GM23248 (cell line): ENCODE measurements around the gene TWIST2. TPM values are rescaled to one million over a fixed set of nuclear protein-coding genes. Genes with fewer than 3 reads are reported as not detected.

Source experiments
- DNase-seq: peaks from one replicate; pipeline ENCODE4 v3.0.0-alpha.2; 2015
- H2AFZ ChIP-seq: fragments of 200-600 bp; sonication (generic); 2 replicates; pipeline ENCODE4 v1.6.1; 2016; ENCODE audit warnings: antibody characterized with exemption
- H3F3A ChIP-seq: fragments of 200-600 bp; sonication (generic); 2 replicates; pipeline ENCODE4 v1.6.1; 2016; ENCODE audit warnings: mild to moderate bottlenecking, antibody characterized with exemption, mixed run types; ENCODE audit not compliant: insufficient read depth
- H3K27ac ChIP-seq: fragments of 200-600 bp; sonication (generic); 2 replicates; pipeline ENCODE4 v1.5.1; 2016; ENCODE audit warnings: mild to moderate bottlenecking
- H3K27me3 ChIP-seq: fragments of 200-600 bp; sonication (generic); replicated peaks from 2 replicates; pipeline ENCODE4 v1.6.1; 2016; ENCODE audit warnings: mild to moderate bottlenecking; ENCODE audit not compliant: insufficient read depth
- H3K36me3 ChIP-seq: fragments of 200-600 bp; sonication (generic); 2 replicates; pipeline ENCODE4 v1.6.1; 2016; ENCODE audit warnings: low read depth, mild to moderate bottlenecking
- H3K4me1 ChIP-seq: fragments of 200-600 bp; sonication (generic); 2 replicates; pipeline ENCODE4 v1.6.1; 2016; ENCODE audit warnings: mild to moderate bottlenecking; ENCODE audit not compliant: insufficient read depth
- H3K4me2 ChIP-seq: fragments of 200-600 bp; sonication (generic); one replicate; pipeline ENCODE4 v1.6.1; 2016; ENCODE audit warnings: mild to moderate bottlenecking; ENCODE audit not compliant: unreplicated experiment
- H3K4me3 ChIP-seq: fragments of 200-600 bp; sonication (generic); 2 replicates; pipeline ENCODE4 v1.5.1; 2016; ENCODE audit warnings: mild to moderate bottlenecking
- H3K79me2 ChIP-seq: fragments of 200-600 bp; sonication (generic); 2 replicates; pipeline ENCODE4 v1.6.1; 2016; ENCODE audit warnings: mild to moderate bottlenecking; ENCODE audit not compliant: insufficient read depth
- H3K9ac ChIP-seq: fragments of 200-600 bp; sonication (generic); 2 replicates; pipeline ENCODE4 v1.6.1; 2016; ENCODE audit warnings: mild to moderate bottlenecking
- H3K9me2 ChIP-seq: fragments of 200-600 bp; sonication (generic); 2 replicates; pipeline ENCODE4 v1.6.1; 2016; ENCODE audit warnings: mixed run types, mild to moderate bottlenecking, moderate library complexity; ENCODE audit not compliant: insufficient read depth
- H3K9me3 ChIP-seq: fragments of 200-600 bp; sonication (generic); one replicate; pipeline ENCODE4 v1.6.1; 2017; ENCODE audit warnings: low read depth
- H4K20me1 ChIP-seq: fragments of 200-600 bp; sonication (generic); 2 replicates; pipeline ENCODE4 v1.6.0; 2016; ENCODE audit not compliant: insufficient read depth
- EZH2 ChIP-seq: fragments of 200-600 bp; sonication (generic); IDR thresholded peaks from 2 replicates; pipeline ENCODE4 v1.6.1; 2018; ENCODE audit warnings: antibody characterized with exemption, mild to moderate bottlenecking; ENCODE audit not compliant: insufficient read depth, poor library complexity, severe bottlenecking
- EZH2phosphoT487 ChIP-seq: fragments of 200-600 bp; sonication (generic); IDR thresholded peaks from 2 replicates; pipeline ENCODE4 v1.6.1; 2018; ENCODE audit warnings: antibody characterized with exemption, moderate library complexity, mild to moderate bottlenecking, low read depth; ENCODE audit not compliant: insufficient read depth
- whole genome bisulfite sequencing, 2 experiments: methylation state at CpG; one replicate each; pipeline ENCODE4 v1.1.6; 2015 to 2017; ENCODE audit warnings: low lambda C conversion rate in 2 of 2, low coverage in 1 of 2; ENCODE audit errors: missing lambda C conversion rate in 2 of 2; 5-methylcytosine and 5-hydroxymethylcytosine counted together
- in situ Hi-C: fragments of 300-500 bp; cut with MboI; formaldehyde crosslinking; loops from 2 replicates; pipeline ENCODE4 v1.15.0; 2020
- polyA plus RNA-seq: library from polyadenylated mRNA; unstranded; fragments of >200 nt; fragmentation: Nextera tagmentation; extraction: Ambion mirVana; gene quantifications from 2 replicates; pipeline ENCODE4 v1.2.1, GENCODE V29; 2016
- total RNA-seq: library from RNA; depleted of rRNA; stranded (reverse); fragments of >200 nt; shearing (Covaris generic); gene quantifications from 2 replicates; pipeline ENCODE4 v1.2.3, GENCODE V29; 2014

TWIST2 gene
- total and polyA plus RNA-seq, 2 experiments from 2014 or later: 248 to 544 TPM

DNA sequence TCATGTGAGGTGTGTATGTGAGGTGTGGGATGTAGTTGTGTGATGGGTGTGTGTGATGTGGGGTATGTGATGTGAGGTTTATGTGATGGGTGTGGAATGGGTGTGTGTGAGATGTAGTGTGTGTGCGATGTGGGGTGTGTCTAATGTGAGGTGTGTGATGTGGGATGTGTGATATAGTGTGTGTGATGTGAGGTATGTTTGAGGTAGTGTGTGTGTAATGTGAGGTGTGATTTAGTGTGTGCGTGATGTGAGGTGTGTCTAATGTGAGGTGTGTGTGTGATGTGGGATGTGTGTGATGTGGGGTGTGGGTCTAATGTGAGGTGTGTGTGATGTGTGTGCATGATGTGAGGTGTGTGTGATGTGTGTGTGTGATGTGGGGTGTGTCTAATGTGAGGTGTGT is 55.3 kb downstream of the TWIST2 start:
- H3K36me3 ChIP-seq: peaks cover 7% of the 10 kb centered on the region
- no peaks in the 10 kb centered on the region for H3K9me2 ChIP-seq
- peaks cover 78% of the 10 kb centered on the region for H3F3A ChIP-seq
- H4K20me1 ChIP-seq: peaks cover 22% of the 10 kb centered on the region; the same call in 1 of the 2 replicates
- no peak overlapping the region for H3K4me3 ChIP-seq
- peaks cover 39% of the 10 kb centered on the region for H3K4me1 ChIP-seq
- 60 to 69% methylated on average over 2 of the region's 2 CpGs for WGBS, 2 experiments
- TF ChIP-seq EZH2 (no peak), EZH2phosphoT487 (no peak)
- H3K79me2 ChIP-seq: peaks cover 95% of the 10 kb centered on the region
- in situ Hi-C loops: no loop called here
- no peak overlapping the region for H3K27ac ChIP-seq
- H3K9me3 ChIP-seq: no peaks in the 10 kb centered on the region
- no peak for DNase-seq
- H2AFZ ChIP-seq: no peak overlapping the region
- no peak overlapping the region for H3K4me2 ChIP-seq
- no peak overlapping the region for H3K9ac ChIP-seq
- H3K27me3 ChIP-seq: no peaks in the 10 kb centered on the region

DNA sequence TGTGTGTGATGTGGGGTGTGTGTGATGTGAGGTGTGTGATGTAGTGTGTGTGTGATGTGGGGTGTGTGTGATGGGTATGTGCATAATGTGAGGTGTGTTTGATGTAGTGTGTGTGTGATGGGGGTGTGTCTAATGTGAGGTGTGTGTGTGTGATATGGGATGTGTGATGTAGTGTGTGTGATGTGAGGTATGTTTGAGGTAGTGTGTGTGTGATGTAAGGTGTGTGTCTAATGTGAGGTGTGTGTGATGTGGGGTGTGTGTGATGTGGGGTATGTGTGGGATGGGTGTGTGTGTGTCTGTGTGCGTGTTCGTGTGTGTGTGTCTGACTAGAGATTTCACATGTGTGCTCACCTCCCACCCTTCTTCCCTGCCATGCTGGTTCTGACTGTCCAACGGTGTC is 56.3 kb downstream of the TWIST2 start:
- DNase-seq: no peak
- Histone ChIP-seq H2AFZ (no peak overlapping the region), H3K9me3 (no peaks in the 10 kb centered on the region), H3K36me3 (peaks cover 10% of the 10 kb centered on the region), H3K27ac (peak overlapping the region; percentile 35), H3K9me2 (no peaks in the 10 kb centered on the region), H3K4me2 (no peak overlapping the region), H3K79me2 (peaks cover 95% of the 10 kb centered on the region), H3F3A (peaks cover 79% of the 10 kb centered on the region), H4K20me1 (peaks cover 22% of the 10 kb centered on the region; the same call in 1 of the 2 replicates), H3K9ac (no peak overlapping the region), H3K4me3 (no peak overlapping the region), H3K27me3 (no peaks in the 10 kb centered on the region), H3K4me1 (peaks cover 29% of the 10 kb centered on the region)
- WGBS, 2 experiments: 75 to 79% methylated on average over 3 of the region's 3 CpGs
- TF ChIP-seq EZH2 (no peak), EZH2phosphoT487 (no peak)
- in situ Hi-C loops: no loop called here

DNA sequence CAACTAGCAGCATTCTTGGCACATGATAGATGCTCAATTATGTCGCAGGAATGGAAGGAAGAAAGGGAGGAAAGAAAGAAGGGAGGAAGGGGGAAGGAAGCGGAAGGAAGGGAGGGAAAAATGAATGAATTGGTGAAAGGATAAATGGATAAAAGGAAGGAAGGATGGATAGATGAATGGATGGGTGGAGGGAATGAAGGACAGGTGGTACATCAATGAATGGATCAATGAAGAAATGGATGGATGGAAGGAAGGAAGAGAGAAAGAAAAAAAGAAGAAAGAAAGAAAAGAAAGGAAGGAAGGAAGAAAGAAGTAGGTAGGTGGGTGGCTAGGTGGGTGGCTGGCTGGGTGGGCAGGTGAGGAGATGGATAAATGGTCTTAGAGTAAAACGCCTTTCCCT is 56.8 kb downstream of the TWIST2 start:
- Histone ChIP-seq H3F3A (peaks cover 79% of the 10 kb centered on the region), H3K9me3 (no peaks in the 10 kb centered on the region), H3K27me3 (no peaks in the 10 kb centered on the region), H2AFZ (no peak overlapping the region), H3K27ac (peak overlapping the region; percentile 35), H3K9ac (no peak overlapping the region), H3K4me2 (no peak overlapping the region), H3K4me3 (no peak overlapping the region), H3K36me3 (peaks cover 10% of the 10 kb centered on the region), H3K4me1 (peaks cover 23% of the 10 kb centered on the region), H4K20me1 (peaks cover 22% of the 10 kb centered on the region; the same call in 1 of the 2 replicates), H3K79me2 (peaks cover 95% of the 10 kb centered on the region), H3K9me2 (no peaks in the 10 kb centered on the region)
- in situ Hi-C loops: no loop called here
- no peak for TF ChIP-seq EZH2phosphoT487
- no peak for TF ChIP-seq EZH2
- no peak for DNase-seq
- 51 to 59% methylated on average over 3 of the region's 3 CpGs for WGBS, 2 experiments

DNA sequence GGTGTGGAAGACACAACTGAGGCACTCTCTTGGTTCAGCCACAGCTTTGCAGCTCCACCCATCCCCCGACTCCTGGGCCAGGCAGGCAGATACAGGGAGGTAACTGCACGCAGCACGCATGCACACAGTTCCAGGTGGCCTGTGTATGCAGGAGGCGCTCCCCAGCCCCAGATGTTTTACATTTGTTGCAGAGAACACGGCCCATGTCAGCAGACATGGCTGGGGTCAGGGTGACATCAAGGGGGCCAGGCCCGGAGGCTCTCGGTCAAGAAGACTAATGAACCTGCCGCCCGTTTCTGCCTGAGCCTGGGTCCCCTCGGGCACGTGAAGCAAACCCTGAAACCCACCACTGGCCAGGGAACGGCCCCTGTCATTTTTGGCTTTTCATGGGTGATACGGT is 57.3 kb downstream of the TWIST2 start:
- Histone ChIP-seq H3F3A (peaks cover 80% of the 10 kb centered on the region), H3K27ac (peak overlapping the region; percentile 38), H3K9me2 (no peaks in the 10 kb centered on the region), H3K27me3 (no peaks in the 10 kb centered on the region), H3K4me3 (no peak overlapping the region), H3K4me2 (no peak overlapping the region), H3K4me1 (peaks cover 18% of the 10 kb centered on the region), H3K9me3 (no peaks in the 10 kb centered on the region), H2AFZ (no peak overlapping the region), H4K20me1 (peaks cover 19% of the 10 kb centered on the region; the same call in 1 of the 2 replicates), H3K79me2 (peaks cover 95% of the 10 kb centered on the region), H3K9ac (no peak overlapping the region), H3K36me3 (peaks cover 13% of the 10 kb centered on the region)
- TF ChIP-seq EZH2: no peak
- DNase-seq: peak; percentile 57
- in situ Hi-C loops: no loop called here
- WGBS, 2 experiments: 25 to 30% methylated on average over 13 of the region's 13 CpGs

DNA sequence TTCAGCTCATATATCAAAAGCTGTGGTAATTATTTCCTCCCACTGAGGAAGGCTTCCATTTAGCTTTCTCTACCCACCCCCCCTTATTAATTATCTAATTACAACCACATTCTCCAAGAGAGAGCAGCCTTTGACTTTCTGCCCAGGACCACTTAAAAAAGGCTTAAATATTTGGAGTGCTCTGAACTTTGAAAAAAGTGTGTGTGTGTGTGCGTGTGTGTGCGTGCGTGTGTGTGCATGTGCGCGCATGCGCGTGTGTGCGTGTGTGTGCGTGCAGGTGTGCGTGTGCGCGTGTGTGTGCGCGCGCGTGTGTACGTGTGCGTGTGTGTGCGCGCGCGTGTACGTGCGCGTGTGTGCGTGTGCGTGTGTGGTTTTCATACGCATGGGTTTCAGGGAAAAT is 57.8 kb downstream of the TWIST2 start:
- in situ Hi-C loops: no loop called here
- Histone ChIP-seq H3K9ac (no peak overlapping the region), H3K27me3 (no peaks in the 10 kb centered on the region), H3K4me2 (no peak overlapping the region), H3K27ac (peak overlapping the region; percentile 38), H3K36me3 (peaks cover 17% of the 10 kb centered on the region), H3K9me3 (no peaks in the 10 kb centered on the region), H3K4me1 (peaks cover 14% of the 10 kb centered on the region), H3K9me2 (no peaks in the 10 kb centered on the region), H3K4me3 (no peak overlapping the region), H2AFZ (no peak overlapping the region), H3K79me2 (peaks cover 95% of the 10 kb centered on the region), H3F3A (peaks cover 80% of the 10 kb centered on the region), H4K20me1 (peaks cover 17% of the 10 kb centered on the region; the same call in 1 of the 2 replicates)
- DNase-seq: peak; percentile 39
- WGBS, 2 experiments: 62 to 63% methylated on average over 28 of the region's 28 CpGs
- TF ChIP-seq EZH2: no peak
- no peak for TF ChIP-seq EZH2phosphoT487
